ENCODE results near the gene SKIC8.

Gene SKIC8

GRCh38 chr15:78299101-78299930 is at the start of gene SKIC8:
TSS of gene SKIC8 (minus strand) at chr15:78299609. CDS start at chr15:78295686, 3,923 bp downstream.
- in situ Hi-C loops (cut with MboI; ENCODE audit: low sequenced_read_pairs), result no loop called here

GRCh38 chr15:78347586-78348543 is 48.5 kb upstream of the SKIC8 start:
- in situ Hi-C loops (cut with MboI; ENCODE audit: low sequenced_read_pairs), result no loop called here

GRCh38 chr15:78345396-78346125 is 46.2 kb upstream of the SKIC8 start:
- in situ Hi-C loops (cut with MboI; ENCODE audit: low sequenced_read_pairs), result no loop called here

- in situ Hi-C loops (cut with MboI; ENCODE audit: low sequenced_read_pairs), result no loop called here
These were observed 44.1 kb upstream of the SKIC8 start for GRCh38 chr15:78343276-78344060.

GRCh38 chr15:78342021-78342420 is 42.6 kb upstream of the SKIC8 start:
- in situ Hi-C loops (cut with MboI; ENCODE audit: low sequenced_read_pairs), result no loop called here

GRCh38 chr15:78341057-78341987 is 41.9 kb upstream of the SKIC8 start:
- in situ Hi-C loops (cut with MboI; ENCODE audit: low sequenced_read_pairs), result no loop called here

- in situ Hi-C loops (cut with MboI; ENCODE audit: low sequenced_read_pairs), result no loop called here
These were observed 41.0 kb upstream of the SKIC8 start, which contains the start of gene CRABP1 for GRCh38 chr15:78340231-78341056. TSS of gene CRABP1 (plus strand) at chr15:78340353. CDS start at chr15:78340429, 76 bp downstream.

- in situ Hi-C loops (cut with MboI; ENCODE audit: low sequenced_read_pairs), result no loop called here
These were observed 40.1 kb upstream of the SKIC8 start for GRCh38 chr15:78339559-78339958.

GRCh38 chr15:78338781-78339180 is 39.4 kb upstream of the SKIC8 start:
- in situ Hi-C loops (cut with MboI; ENCODE audit: low sequenced_read_pairs), result no loop called here

- in situ Hi-C loops (cut with MboI; ENCODE audit: low sequenced_read_pairs), result no loop called here
These were observed 36.6 kb upstream of the SKIC8 start for GRCh38 chr15:78335985-78336384.

- in situ Hi-C loops (cut with MboI; ENCODE audit: low sequenced_read_pairs), result no loop called here
These were observed 35.4 kb upstream of the SKIC8 start for GRCh38 chr15:78334845-78335244.

GRCh38 chr15:78329625-78330024 is 30.2 kb upstream of the SKIC8 start:
- in situ Hi-C loops (cut with MboI; ENCODE audit: low sequenced_read_pairs), result no loop called here

GRCh38 chr15:78327466-78327865 is 28.1 kb upstream of the SKIC8 start:
- in situ Hi-C loops (cut with MboI; ENCODE audit: low sequenced_read_pairs), result no loop called here

- in situ Hi-C loops (cut with MboI; ENCODE audit: low sequenced_read_pairs), result no loop called here
These were observed 25.9 kb upstream of the SKIC8 start for GRCh38 chr15:78325092-78325843.

GRCh38 chr15:78324144-78324543 is 24.7 kb upstream of the SKIC8 start:
- in situ Hi-C loops (cut with MboI; ENCODE audit: low sequenced_read_pairs), result loop anchor here (25.0 kb wide), 1 partner anchor 388 kb away; no protein-coding TSS in a partner anchor

- in situ Hi-C loops (cut with MboI; ENCODE audit: low sequenced_read_pairs), result loop anchor here (25.0 kb wide), 1 partner anchor 389 kb away; no protein-coding TSS in a partner anchor
These were observed 24.3 kb upstream of the SKIC8 start for GRCh38 chr15:78323693-78324092.

Data from HL-60/S4 (cell line).